Lower lobe of right lung (tissue), 2 donors: ENCODE data around the gene ANO2. TPM values are rescaled to one million over a fixed set of nuclear protein-coding genes. Genes with fewer than 3 reads are reported as not detected.

Experiments
- ATAC-seq, 2 donors: fragments of 200-7000 bp; cut with Tn5 transposase; one replicate each; pipeline ENCODE4 v1.9.1; 2020 to 2022; ENCODE audit warnings: mild to moderate bottlenecking in 2 of 2, moderate library complexity in 2 of 2
- DNase-seq: peaks from one replicate; pipeline ENCODE4 v3.0.0-alpha.2; 2020
- H3K27ac ChIP-seq: fragments of 200-600 bp; one replicate; pipeline ENCODE4 v1.8.0; 2022
- H3K27me3 ChIP-seq: fragments of 200-600 bp; one replicate; pipeline ENCODE4 v1.8.0; 2022; ENCODE audit warnings: low read depth
- H3K36me3 ChIP-seq: fragments of 200-600 bp; one replicate; pipeline ENCODE4 v1.8.0; 2022; ENCODE audit warnings: mild to moderate bottlenecking
- H3K4me1 ChIP-seq: fragments of 200-600 bp; one replicate; pipeline ENCODE4 v1.8.0; 2022
- H3K4me3 ChIP-seq: fragments of 200-600 bp; one replicate; pipeline ENCODE4 v1.8.0; 2022; ENCODE audit warnings: mild to moderate bottlenecking
- H3K9me3 ChIP-seq: fragments of 200-600 bp; one replicate; pipeline ENCODE4 v1.8.0; 2022
- CTCF ChIP-seq: fragments of 200-600 bp; IDR thresholded peaks from one replicate; pipeline ENCODE4 v1.8.0; 2022; ENCODE audit warnings: antibody characterized with exemption, mild to moderate bottlenecking
- intact Hi-C: fragments of 100-400 bp; cut with DNase I; formaldehyde crosslinking; loops from one replicate; pipeline ENCODE4 v1.11.0; 2022
- total RNA-seq: library from RNA; stranded (reverse); fragmentation: NEBNext Ultra II Directional; extraction: Animal tissue kit (Norgen Biotek cat#: 25700); gene quantifications from one replicate; pipeline ENCODE4 v1.2.1, GENCODE V29; 2021
- donor health status: DM: no; HTN: yes; CAD: no; lungs with severe emphysema.

The ANO2 gene
- total RNA-seq, 1 donor from 2014 or later, result 22.2 TPM

DNA sequence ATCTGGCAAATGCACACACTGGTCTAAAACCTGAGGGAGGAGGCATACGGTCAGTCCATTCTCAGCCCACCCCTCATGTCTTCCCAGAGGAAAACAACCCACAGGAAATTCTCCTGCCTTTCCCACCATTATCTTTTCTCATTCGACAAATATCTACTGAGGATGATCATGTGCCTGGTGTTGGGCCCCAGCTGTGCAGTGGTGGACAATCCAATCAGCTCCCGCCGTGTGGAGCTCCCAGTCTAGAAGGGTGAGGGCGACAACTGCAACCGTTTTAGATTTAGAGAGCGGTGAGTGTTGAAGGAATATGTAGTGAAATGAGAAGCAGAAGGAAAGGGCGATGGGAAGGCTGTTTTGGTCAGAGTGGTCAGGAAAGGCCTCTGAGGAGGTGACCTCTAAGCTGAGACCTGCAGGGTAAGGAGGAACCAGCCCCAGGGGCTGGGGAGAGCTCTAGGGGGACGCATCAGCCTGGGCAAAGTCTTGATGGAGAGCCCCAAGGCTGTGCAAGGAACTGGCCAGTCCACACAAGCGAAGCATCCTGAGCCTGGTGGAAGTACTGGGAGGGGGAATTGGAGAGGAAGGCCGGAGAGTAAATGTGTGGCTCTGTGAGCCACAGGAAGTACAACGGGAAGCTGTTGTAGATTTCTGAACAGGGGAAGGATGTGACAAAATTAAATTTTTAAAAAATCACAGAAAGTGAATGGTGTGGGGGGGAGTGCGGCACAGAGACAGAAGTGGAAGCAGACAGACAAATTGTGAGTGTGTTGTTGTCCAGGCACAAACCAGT lies 320.4 kb downstream of the ANO2 start:
- Histone ChIP-seq H3K27ac (no peak overlapping the region), H3K4me3 (no peak overlapping the region), H3K4me1 (no peaks in the 10 kb centered on the region), H3K9me3 (no peaks in the 10 kb centered on the region), H3K27me3 (no peaks in the 10 kb centered on the region), H3K36me3 (no peaks in the 10 kb centered on the region)
- intact Hi-C loops, result no loop called here
- DNase-seq (no peak), ATAC-seq (peak in 1 of 2 donors; percentile 36)
- TF ChIP-seq CTCF, result no peak

GRCh38 chr12:5623411-5623810 lies 321.6 kb downstream of the ANO2 start:
- no peaks in the 10 kb centered on the region for H3K27me3 ChIP-seq
- no peak for TF ChIP-seq CTCF
- intact Hi-C loops, result no loop called here

DNA sequence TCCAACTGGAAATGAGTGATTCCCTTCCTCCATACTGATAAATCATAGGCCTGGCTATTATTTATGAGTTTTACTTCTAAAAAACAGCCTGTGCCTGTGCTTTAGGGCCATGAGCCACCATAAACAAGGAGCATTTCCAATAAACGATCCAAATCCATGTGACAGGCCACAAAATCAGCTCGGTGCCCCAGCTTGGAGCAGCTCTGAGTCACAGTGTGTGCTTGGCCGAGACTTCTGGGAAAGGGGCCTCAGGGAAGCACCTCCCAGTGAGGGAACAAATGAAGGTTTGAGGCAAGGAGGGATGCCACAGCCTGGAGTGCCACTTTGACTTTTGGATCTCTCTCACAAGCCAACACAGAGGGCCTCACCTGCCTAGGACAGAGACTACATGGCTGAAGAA lies 322.8 kb downstream of the ANO2 start:
- no peaks in the 10 kb centered on the region for H3K9me3 ChIP-seq
- no peak for DNase-seq

More at GRCh38 chr12:5623411-5623810, 321.6 kb downstream of the ANO2 start:
- Histone ChIP-seq H3K9me3 (no peaks in the 10 kb centered on the region), H3K36me3 (no peaks in the 10 kb centered on the region), H3K4me1 (no peaks in the 10 kb centered on the region), H3K27ac (no peak overlapping the region), H3K4me3 (no peak overlapping the region)
- ATAC-seq (no peak), DNase-seq (no peak)

DNA sequence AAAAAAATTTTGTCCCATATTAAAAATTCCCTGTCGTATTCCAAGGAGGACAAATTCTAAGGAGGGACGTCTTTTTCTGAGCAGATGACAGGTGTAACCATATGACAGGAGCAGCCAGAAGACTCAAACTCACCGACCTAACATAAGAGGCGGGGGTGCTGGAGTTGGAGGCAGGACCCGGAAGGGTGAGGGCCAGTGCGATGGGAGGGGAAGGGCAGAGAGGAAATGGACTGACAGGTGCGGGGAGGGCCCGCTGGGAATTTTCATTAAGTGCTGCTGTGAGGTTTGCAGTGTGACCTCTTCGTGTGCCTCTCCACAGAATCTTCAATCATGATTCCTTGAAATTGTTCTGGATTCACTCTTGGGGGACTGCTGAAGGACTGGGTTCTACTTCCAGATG lies 323.7 kb downstream of the ANO2 start:
- H3K36me3 ChIP-seq, result no peaks in the 10 kb centered on the region
- H3K27ac ChIP-seq, result no peak overlapping the region
- DNase-seq (no peak), ATAC-seq (no peak)
- intact Hi-C loops, result no loop called here
- H3K4me1 ChIP-seq, result no peaks in the 10 kb centered on the region
- H3K9me3 ChIP-seq, result no peaks in the 10 kb centered on the region
- H3K4me3 ChIP-seq, result no peak overlapping the region
- TF ChIP-seq CTCF, result no peak
- no peaks in the 10 kb centered on the region for H3K27me3 ChIP-seq

More for the DNA sequence above, 322.8 kb downstream of the ANO2 start:
- Histone ChIP-seq H3K36me3 (no peaks in the 10 kb centered on the region), H3K27ac (no peak overlapping the region), H3K27me3 (no peaks in the 10 kb centered on the region), H3K4me3 (no peak overlapping the region), H3K4me1 (no peaks in the 10 kb centered on the region)
- TF ChIP-seq CTCF, result no peak
- intact Hi-C loops, result no loop called here
- ATAC-seq, result no peak

DNA sequence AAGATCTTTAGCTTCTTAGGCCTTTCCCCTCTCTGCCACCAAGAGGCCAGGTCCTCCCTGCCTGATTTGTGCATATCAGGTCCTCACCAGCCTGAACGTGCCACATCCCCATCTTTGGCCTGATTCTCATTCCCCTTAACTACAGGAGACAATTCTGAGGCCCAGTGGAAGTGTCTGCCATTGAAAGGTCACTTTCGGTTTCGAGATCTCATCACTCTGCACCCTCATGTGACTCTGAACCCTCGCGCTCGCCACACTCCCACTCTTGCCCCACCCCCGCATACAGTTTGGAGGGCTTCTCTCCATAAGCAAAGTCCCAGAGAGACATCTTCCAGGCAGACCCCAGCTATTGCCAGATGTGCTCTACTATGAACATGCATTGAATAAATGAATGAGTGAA lies 324.2 kb downstream of the ANO2 start:
- Histone ChIP-seq H3K4me3 (no peak overlapping the region), H3K4me1 (no peaks in the 10 kb centered on the region), H3K27ac (no peak overlapping the region), H3K36me3 (no peaks in the 10 kb centered on the region), H3K27me3 (no peaks in the 10 kb centered on the region), H3K9me3 (no peaks in the 10 kb centered on the region)
- ATAC-seq, result no peak
- TF ChIP-seq CTCF, result no peak
- DNase-seq, result no peak
- intact Hi-C loops, result no loop called here
